Right lobe of liver (tissue), 4 donors: ENCODE measurements around the gene PRDM1.

ENCODE experiments used
- POLR2A ChIP-seq: fragments of 450-650 bp; IDR thresholded peaks from one replicate; pipeline ENCODE4 v1.6.1; 2017; ENCODE audit warnings: antibody characterized with exemption, mild to moderate bottlenecking
- TF ChIP-seq, protein P1 (sequence below), 4 donors: fragments of 200-600 bp in 3 of 4; fragments of 450-650 bp in 1 of 4; IDR thresholded peaks; one replicate each; pipeline versions ENCODE4 v1.5.1 to v1.8.0; 2016 to 2022; ENCODE audit warnings: antibody characterized with exemption in 4 of 4, mild to moderate bottlenecking in 2 of 4
- donor health status: DM: no; HTN: no; CAD: no.
- donor health status: DM: no; HTN: no; CAD: no.
- donor health status: DM: no; HTN: yes; CAD: no.

DNA sequence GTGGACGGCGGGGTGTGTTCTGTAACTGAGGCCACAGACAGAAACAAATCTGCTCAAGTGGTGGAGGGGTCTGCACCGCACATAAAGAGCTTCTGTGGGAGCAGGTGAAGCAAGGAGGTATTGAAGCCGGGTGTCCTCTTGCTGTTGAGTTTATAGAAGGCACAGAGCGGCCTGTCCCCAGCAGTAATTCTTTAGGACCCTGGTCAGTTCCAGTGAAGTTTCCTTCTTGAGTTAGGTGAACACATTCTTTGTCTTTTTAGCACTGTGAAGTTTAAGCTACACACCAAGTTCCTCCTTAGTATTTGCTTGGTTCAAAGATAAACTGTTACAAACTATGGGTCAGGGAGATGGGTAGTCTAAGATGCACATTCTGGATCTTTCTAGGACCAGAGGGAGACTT lies 6.1 kb downstream of the PRDM1 start:
- TF ChIP-seq, protein P1, sequence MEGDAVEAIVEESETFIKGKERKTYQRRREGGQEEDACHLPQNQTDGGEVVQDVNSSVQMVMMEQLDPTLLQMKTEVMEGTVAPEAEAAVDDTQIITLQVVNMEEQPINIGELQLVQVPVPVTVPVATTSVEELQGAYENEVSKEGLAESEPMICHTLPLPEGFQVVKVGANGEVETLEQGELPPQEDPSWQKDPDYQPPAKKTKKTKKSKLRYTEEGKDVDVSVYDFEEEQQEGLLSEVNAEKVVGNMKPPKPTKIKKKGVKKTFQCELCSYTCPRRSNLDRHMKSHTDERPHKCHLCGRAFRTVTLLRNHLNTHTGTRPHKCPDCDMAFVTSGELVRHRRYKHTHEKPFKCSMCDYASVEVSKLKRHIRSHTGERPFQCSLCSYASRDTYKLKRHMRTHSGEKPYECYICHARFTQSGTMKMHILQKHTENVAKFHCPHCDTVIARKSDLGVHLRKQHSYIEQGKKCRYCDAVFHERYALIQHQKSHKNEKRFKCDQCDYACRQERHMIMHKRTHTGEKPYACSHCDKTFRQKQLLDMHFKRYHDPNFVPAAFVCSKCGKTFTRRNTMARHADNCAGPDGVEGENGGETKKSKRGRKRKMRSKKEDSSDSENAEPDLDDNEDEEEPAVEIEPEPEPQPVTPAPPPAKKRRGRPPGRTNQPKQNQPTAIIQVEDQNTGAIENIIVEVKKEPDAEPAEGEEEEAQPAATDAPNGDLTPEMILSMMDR (IDR thresholded peaks at IDR 0.05): no peak
- TF ChIP-seq POLR2A: no peak
